ENCODE results near the gene RBM12.

DNA sequence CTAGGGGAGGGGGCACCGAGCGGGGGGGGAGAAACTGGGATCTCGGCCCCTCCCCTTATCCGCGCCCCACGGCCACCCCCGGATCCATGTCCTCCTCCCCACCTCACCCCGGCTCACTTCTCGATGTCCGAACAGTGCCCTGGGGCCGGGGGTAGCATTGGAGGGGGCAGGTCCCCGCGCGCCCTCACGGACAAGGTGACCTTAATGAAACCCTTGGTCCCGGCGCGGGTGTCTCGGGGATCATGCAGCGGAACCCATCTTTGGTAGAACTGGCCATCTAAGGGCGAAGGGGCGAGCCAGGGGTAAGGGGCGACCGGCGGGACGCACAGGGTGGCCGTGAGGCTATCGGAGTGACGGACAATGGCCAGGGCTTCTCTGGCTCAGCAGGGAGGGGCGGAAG, 62.7 kb downstream of the RBM12 start:
- TF ChIP-seq L3MBTL2 (conservative IDR thresholded peaks at IDR 0.05) (no peak), FOXM1 (IDR thresholded peaks at IDR 0.05; ENCODE audit: borderline replicate concordance) (no peak), PKNOX1 (IDR thresholded peaks at IDR 0.05) (no peak), NFRKB (IDR thresholded peaks at IDR 0.05) (no peak), SUZ12 (IDR thresholded peaks at IDR 0.05) (no peak), LEF1 (IDR thresholded peaks at IDR 0.05; ENCODE audit: borderline replicate concordance) (no peak), BHLHE40 (IDR thresholded peaks at IDR 0.05; ENCODE audit: borderline replicate concordance) (no peak), CTBP1 (IDR thresholded peaks at IDR 0.05; ENCODE audit: borderline replicate concordance) (no peak)
